Skeletal muscle tissue (tissue), 4 donors: Measurements from ENCODE around the gene KCNN3. TPM values are rescaled to one million over a fixed set of nuclear protein-coding genes. Genes with fewer than 3 reads are reported as not detected.

Experiments
- H3K27ac ChIP-seq: one replicate; pipeline ENCODE4 v1.7.0; 2013; ENCODE audit warnings: mild to moderate bottlenecking, low read depth, low read length, inconsistent platforms
- H3K27me3 ChIP-seq, 3 donors: one replicate each; pipeline ENCODE4 v1.7.0; 2013; ENCODE audit warnings: low read length in 3 of 3; ENCODE audit not compliant: control insufficient read depth in 3 of 3, insufficient read depth in 3 of 3
- H3K36me3 ChIP-seq, 3 donors: one replicate each; pipeline ENCODE4 v1.7.0; 2013; ENCODE audit warnings: low read length in 3 of 3; ENCODE audit not compliant: control insufficient read depth in 3 of 3, insufficient read depth in 3 of 3
- H3K4me1 ChIP-seq, 3 donors: one replicate each; pipeline ENCODE4 v1.7.0; 2013; ENCODE audit warnings: low read length in 3 of 3, mild to moderate bottlenecking in 3 of 3; ENCODE audit not compliant: control insufficient read depth in 3 of 3, insufficient read depth in 3 of 3
- H3K4me3 ChIP-seq, 3 donors: one replicate each; pipeline ENCODE4 v1.7.0; 2013; ENCODE audit warnings: low read length in 3 of 3
- H3K9ac ChIP-seq, 3 donors: one replicate each; pipeline ENCODE4 v1.7.0; 2013; ENCODE audit warnings: low read length in 3 of 3, mild to moderate bottlenecking in 3 of 3, moderate library complexity in 2 of 3, low read depth in 1 of 3
- H3K9me3 ChIP-seq, 3 donors: one replicate each; pipeline ENCODE4 v1.7.0; 2013; ENCODE audit warnings: low read length in 3 of 3; ENCODE audit not compliant: control insufficient read depth in 3 of 3
- total RNA-seq: library from RNA; depleted of rRNA; stranded (reverse); fragments of >200 nt; gene quantifications from one replicate; pipeline ENCODE4 v1.2.3, GENCODE V29; 2014
- donor health status: Osteomylitis.

Gene KCNN3
- total RNA-seq, 1 donor from 2014 or later = 3.7 TPM

GRCh38 chr1:154748405-154748775 is 121.7 kb downstream of the KCNN3 start:
- Histone ChIP-seq H3K9me3 (no peaks in the 10 kb centered on the region), H3K4me3 (no peak overlapping the region), H3K9ac (no peak overlapping the region), H3K4me1 (peaks cover 18 to 47% (median 21%) of the 10 kb centered on the region in 3 donors), H3K27ac (no peak overlapping the region), H3K36me3 (peaks cover 0 to 2% (median 0%) of the 10 kb centered on the region in 3 donors), H3K27me3 (no peaks in the 10 kb centered on the region)

GRCh38 chr1:154747740-154748404 is 122.2 kb downstream of the KCNN3 start:
- Histone ChIP-seq H3K27me3 (no peaks in the 10 kb centered on the region), H3K4me3 (no peak overlapping the region), H3K9ac (no peak overlapping the region), H3K4me1 (peaks cover 18 to 47% (median 21%) of the 10 kb centered on the region in 3 donors), H3K9me3 (no peaks in the 10 kb centered on the region), H3K27ac (no peak overlapping the region), H3K36me3 (peaks cover 0 to 2% (median 0%) of the 10 kb centered on the region in 3 donors)

- H3K9me3 ChIP-seq = no peaks in the 10 kb centered on the region
- H3K27ac ChIP-seq = no peak overlapping the region
- peak overlapping the region in 1 of 3 donors; percentile 45 for H3K9ac ChIP-seq
- H3K4me3 ChIP-seq = no peak overlapping the region
- peaks cover 22 to 53% (median 26%) of the 10 kb centered on the region in 3 donors for H3K4me1 ChIP-seq
- peaks cover 0 to 2% (median 0%) of the 10 kb centered on the region in 3 donors for H3K36me3 ChIP-seq
- H3K27me3 ChIP-seq = no peaks in the 10 kb centered on the region
Measured at GRCh38 chr1:154747380-154747739, 122.7 kb downstream of the KCNN3 start.

- peaks cover 0 to 2% (median 0%) of the 10 kb centered on the region in 3 donors for H3K36me3 ChIP-seq
- no peaks in the 10 kb centered on the region for H3K9me3 ChIP-seq
- H3K9ac ChIP-seq = peak overlapping the region in 1 of 3 donors; percentile 45
- no peaks in the 10 kb centered on the region for H3K27me3 ChIP-seq
- H3K4me3 ChIP-seq = no peak overlapping the region
- peaks cover 28 to 58% (median 31%) of the 10 kb centered on the region in 3 donors for H3K4me1 ChIP-seq
- H3K27ac ChIP-seq = no peak overlapping the region
Measured at GRCh38 chr1:154746622-154747299, 123.3 kb downstream of the KCNN3 start.

GRCh38 chr1:154745750-154746425 is 124.2 kb downstream of the KCNN3 start:
- Histone ChIP-seq H3K36me3 (peaks cover 0 to 2% (median 0%) of the 10 kb centered on the region in 3 donors), H3K27ac (no peak overlapping the region), H3K4me1 (peaks cover 23 to 53% (median 34%) of the 10 kb centered on the region in 3 donors), H3K27me3 (no peaks in the 10 kb centered on the region), H3K9me3 (no peaks in the 10 kb centered on the region), H3K4me3 (no peak overlapping the region), H3K9ac (no peak overlapping the region)

- Histone ChIP-seq H3K9ac (no peak overlapping the region), H3K27ac (no peak overlapping the region), H3K27me3 (no peaks in the 10 kb centered on the region), H3K4me1 (peaks cover 20 to 56% (median 34%) of the 10 kb centered on the region in 3 donors), H3K36me3 (peaks cover 0 to 2% (median 0%) of the 10 kb centered on the region in 3 donors), H3K4me3 (no peak overlapping the region), H3K9me3 (no peaks in the 10 kb centered on the region)
Measured at GRCh38 chr1:154745286-154745731, 124.8 kb downstream of the KCNN3 start.

- Histone ChIP-seq H3K27ac (no peak overlapping the region), H3K36me3 (peaks cover 0 to 2% (median 0%) of the 10 kb centered on the region in 3 donors), H3K27me3 (no peaks in the 10 kb centered on the region), H3K4me1 (peaks cover 20 to 60% (median 35%) of the 10 kb centered on the region in 3 donors), H3K9me3 (no peaks in the 10 kb centered on the region), H3K4me3 (no peak overlapping the region), H3K9ac (no peak overlapping the region)
Measured at GRCh38 chr1:154744352-154745035, 125.6 kb downstream of the KCNN3 start.

GRCh38 chr1:154743526-154744036 is 126.5 kb downstream of the KCNN3 start:
- Histone ChIP-seq H3K27me3 (no peaks in the 10 kb centered on the region), H3K4me1 (peaks cover 20 to 57% (median 33%) of the 10 kb centered on the region in 3 donors), H3K9ac (no peak overlapping the region), H3K36me3 (peaks cover 0 to 2% (median 0%) of the 10 kb centered on the region in 3 donors), H3K9me3 (no peaks in the 10 kb centered on the region), H3K27ac (no peak overlapping the region), H3K4me3 (no peak overlapping the region)

- H3K4me3 ChIP-seq = no peak overlapping the region
- no peaks in the 10 kb centered on the region for H3K9me3 ChIP-seq
- H3K27ac ChIP-seq = no peak overlapping the region
- peaks cover 20 to 57% (median 33%) of the 10 kb centered on the region in 3 donors for H3K4me1 ChIP-seq
- H3K36me3 ChIP-seq = peaks cover 0 to 2% (median 0%) of the 10 kb centered on the region in 3 donors
- H3K27me3 ChIP-seq = no peaks in the 10 kb centered on the region
- peak overlapping the region in 1 of 3 donors; percentile 64 for H3K9ac ChIP-seq
Measured at GRCh38 chr1:154742606-154743005, 127.5 kb downstream of the KCNN3 start.
